Fibroblast of skin of right quadriceps (primary cell): ENCODE data around the gene UNC13C.
"Not testable (repeated sequence)": the region's sequence is repeated elsewhere in the genome, so short reads cannot be mapped to it uniquely, and the experiment has no call there.

Source experiments
- DNase-seq: peaks from one replicate; pipeline ENCODE4 v3.0.0-alpha.2; 2013

UNC13C gene

DNA sequence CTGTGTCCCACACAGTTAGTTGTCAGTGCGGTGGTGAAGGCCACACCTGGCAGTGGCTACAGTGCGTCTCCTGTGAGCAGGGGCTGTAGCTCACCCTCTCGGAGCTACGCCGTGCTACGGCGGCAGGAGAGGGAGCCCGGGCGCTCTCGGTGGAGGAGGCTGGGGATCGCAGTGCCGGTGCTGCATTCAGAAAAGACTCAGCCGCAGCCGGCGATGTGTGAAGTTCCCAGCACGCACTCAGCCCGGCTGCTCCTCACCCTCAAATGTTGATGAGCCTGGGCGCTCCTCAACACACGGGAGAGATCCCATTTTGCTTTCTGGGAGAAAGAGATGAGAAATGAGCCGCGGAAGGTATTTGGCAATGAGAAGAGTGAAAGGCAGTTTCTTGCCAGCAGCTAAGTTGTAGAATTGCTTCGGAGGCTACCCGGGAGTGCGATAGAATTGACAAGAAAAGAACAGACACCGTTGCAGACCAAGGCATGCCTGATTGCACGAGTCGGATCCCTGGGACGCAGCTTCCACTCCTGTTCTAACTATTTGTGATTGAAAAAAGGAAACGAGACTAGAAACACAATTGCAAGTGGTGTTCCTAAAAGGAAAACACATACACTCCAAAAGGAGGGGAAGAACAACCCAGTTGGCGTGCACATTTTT, at the start of gene UNC13C:
Gene UNC13C, plus strand, starts transcription at position 189 of the 654 bp plus-strand sequence. CDS start 34,463 bp downstream, outside the sequence.
- DNase-seq = peak; percentile 5

GRCh38 chr15:53936137-53936536, 42.1 kb upstream of the UNC13C start:
- no peak for DNase-seq

DNA sequence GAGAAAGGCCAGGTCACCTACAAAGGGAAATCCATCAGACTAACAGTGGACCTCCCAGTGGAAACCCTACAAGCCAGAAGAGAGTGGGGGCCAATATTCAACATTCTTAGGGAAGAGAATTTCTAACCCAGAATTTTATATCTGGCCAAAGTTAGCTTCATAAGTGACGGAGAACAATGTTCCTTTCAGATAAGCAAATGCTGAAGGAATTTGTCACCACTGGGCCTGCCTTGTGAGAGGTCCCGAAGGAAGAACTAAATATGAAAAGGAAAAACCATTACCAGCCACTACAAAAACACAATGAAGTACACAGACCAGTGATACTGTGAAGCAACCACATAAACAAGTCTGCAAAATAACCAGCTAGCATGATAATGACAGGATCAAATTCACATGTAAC, 40.6 kb upstream of the UNC13C start:
- DNase-seq = not testable (repeated sequence)

DNA sequence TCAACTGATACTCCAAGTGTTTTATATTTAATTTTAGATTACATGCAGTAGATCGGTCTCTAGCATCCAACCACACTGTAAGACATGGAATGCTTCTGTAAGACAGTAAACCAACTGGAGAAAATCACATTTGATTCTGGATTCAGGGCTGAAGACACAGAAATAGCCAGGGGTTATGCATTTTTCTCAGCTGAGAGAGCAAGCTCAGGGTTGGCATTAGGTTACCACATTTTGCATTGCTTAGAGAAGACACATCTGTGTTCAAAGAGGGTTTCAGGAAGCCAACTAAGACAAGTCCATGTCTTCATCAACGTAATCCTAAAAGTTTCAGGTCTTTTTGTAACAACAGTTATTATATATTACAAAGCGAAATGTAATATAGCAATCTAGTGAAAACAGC, 27.7 kb upstream of the UNC13C start:
- no peak for DNase-seq

GRCh38 chr15:53955396-53955795, 22.8 kb upstream of the UNC13C start:
- no peak for DNase-seq

GRCh38 chr15:53962646-53963561, 15.3 kb upstream of the UNC13C start:
- DNase-seq = peak; percentile 2

DNA sequence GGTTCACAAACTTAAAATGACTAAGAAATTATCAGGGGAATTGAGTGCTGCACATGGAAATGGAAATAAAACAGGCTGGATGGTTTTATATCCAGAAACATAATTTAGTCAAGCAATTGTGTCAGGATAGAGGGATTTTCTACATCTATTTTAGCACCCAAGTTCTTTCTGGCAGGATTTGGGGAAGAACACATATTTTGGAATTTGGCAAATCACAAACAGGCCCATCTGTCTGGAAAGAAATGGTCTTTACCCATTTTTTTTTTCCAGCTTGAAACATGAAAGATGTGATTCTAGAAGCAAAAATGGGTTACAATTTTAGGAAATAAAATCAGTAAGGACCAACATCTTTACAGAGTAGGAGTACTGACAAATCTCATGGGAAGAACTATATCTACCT, 14.4 kb upstream of the UNC13C start:
- no peak for DNase-seq

DNA sequence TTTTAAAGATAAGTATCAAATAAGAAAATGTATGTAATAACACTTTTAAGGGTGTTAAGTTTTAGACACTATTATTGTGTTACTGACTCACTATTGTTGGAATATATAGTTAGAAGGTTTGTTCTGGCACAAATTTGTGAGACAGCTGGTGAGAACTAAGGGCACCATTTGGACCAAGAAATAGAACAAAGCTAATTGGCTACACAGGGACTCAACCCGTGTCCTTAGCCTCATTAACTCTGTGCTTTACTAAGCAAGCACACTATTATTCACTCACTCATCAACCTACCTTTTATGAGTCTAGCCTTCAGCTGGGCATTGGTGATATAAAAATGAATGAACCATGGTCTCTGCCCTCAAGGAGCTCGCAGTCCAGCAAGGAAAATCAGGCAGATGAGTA, 4.1 kb upstream of the UNC13C start:
- DNase-seq = no peak

- DNase-seq = no peak
These were observed 3.4 kb upstream of the UNC13C start for GRCh38 chr15:53974813-53975212.

GRCh38 chr15:53976844-53977392, 1.3 kb upstream of the UNC13C start:
- DNase-seq = no peak

GRCh38 chr15:53979051-53979788, 979 bp downstream of the UNC13C start:
- no peak for DNase-seq

DNA sequence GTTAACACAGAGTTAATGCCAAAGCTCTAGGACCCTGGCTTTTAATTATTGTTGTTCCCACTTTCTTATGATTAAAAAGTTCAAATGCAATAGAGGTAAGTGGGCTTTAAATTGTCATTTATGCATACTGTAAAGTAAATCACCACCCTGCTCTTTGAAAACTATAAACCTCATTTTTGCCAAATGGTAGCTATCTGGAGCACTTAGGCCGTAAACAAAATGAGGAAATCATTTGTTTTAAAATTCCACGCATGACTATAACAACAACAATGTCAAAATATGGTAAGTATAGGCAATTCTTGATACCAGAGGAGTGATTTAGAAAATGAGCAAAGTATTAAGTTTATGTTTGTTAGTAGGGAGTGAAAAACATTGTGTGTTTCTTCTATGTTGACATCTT, 1.8 kb downstream of the UNC13C start:
- no peak for DNase-seq

- DNase-seq = no peak
These were observed 3.9 kb downstream of the UNC13C start for GRCh38 chr15:53982071-53982680.

DNA sequence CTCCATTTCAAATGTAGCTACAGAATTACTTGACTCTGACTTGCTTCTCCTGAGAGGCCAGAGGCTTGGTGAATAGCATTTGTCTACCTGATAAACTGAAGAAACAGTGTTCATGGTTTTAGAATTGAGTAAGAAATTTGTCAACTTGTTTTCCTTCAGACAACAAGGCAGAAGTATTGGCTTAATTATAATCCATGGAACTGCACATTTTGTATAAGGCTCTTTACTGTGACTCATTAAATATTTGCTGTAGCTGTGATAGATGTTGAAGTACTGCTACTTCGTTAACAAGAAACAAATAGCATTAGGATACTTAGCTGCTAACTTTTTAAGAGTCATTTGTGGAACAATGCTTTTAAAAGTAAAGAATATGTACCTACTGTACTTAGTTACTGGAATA, 4.6 kb downstream of the UNC13C start:
- no peak for DNase-seq

GRCh38 chr15:53984221-53984620, 6.0 kb downstream of the UNC13C start:
- no peak for DNase-seq

- no peak for DNase-seq
These were observed 7.3 kb downstream of the UNC13C start for GRCh38 chr15:53985562-53985961.

DNA sequence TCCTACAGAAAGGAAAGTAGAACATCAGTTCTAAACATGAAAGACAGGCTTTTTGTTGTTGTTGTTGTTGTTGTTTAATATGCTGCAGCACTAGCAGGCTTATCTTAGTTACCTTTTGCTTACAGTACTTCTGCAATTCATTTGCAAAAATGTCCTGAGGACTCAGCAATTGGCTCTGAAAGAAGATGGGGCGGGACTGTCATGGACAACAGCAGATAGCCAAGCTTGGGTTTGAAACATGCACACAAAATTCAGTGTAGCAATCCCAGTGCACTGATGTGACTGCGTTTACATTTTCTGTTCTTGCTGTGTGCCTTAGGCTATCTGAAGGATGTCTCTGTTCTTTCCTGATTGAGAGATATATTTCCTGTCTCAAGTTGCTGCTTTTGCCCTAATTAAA, 9.2 kb downstream of the UNC13C start:
- no peak for DNase-seq

DNA sequence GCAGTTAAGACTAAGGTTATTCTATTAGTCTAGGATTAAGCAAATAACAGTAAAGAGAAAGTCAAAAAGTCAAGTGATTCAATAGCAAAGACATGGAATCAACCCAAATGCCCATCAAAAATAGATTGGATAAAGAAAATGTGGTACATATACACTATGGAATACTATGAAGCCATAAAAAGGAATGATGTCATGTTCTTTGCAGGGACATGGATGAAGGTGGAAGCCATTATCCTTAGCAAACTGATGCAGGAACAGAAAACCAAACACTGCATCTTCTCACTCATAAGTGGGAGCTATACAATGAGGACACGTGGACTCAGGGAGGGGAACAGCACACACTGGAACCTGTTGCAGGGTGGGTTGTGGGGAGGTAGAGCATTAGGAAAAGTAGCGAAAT, 29.0 kb downstream of the UNC13C start:
- no peak for DNase-seq

DNA sequence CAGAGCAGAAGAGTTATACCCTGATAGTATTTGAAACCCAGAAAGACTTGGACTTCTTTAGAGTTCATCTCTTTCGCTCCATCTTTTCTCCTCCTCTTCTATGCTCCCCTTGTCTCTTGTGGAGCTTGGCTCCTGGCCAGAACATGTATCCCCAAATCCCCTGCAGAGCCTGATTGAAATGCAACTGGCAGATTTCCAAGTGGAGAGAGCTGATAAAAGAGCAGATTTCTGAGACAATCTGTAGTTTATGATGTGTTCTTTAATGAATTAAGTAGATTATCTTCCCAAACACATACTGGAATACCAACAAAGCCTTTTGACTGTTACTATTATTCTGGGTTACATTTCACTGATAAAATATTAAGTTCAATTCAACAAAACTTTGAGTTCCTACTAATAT, 33.4 kb downstream of the UNC13C start:
- no peak for DNase-seq

GRCh38 chr15:54014067-54014655, 35.9 kb downstream of the UNC13C start:
- no peak for DNase-seq

- DNase-seq = no peak
These were observed 39.0 kb downstream of the UNC13C start for GRCh38 chr15:54017251-54017650.

DNA sequence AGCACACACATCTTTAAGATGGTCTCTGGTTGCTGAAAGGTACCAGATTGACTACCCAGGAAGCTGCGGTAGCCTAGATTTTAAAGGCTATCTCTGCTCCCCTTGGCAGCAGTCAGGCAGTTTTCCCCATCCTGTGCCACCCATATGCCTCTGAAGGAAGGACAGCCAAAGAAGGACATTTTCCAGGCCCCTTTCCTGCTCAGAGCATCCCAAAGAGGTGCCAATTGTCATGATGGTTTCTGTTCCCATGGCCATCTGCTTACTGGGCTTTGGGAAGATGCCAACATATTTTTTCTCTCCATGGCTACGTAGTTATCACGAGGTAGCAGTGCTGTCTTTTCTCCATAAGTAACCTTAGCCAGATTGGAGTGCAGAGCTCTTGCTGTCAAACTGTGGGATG, 39.7 kb downstream of the UNC13C start:
- DNase-seq = no peak
